GM06990 (cell line): ENCODE results near the gene C19orf33.
"Not testable (repeated sequence)": the region's sequence is repeated elsewhere in the genome, so short reads cannot be mapped to it uniquely, and the experiment has no call there.

Source experiments
- DNase-seq: peaks from one replicate; pipeline ENCODE4 v3.0.0-alpha.2; 2011; ENCODE audit not compliant: insufficient read length; ENCODE audit errors: extremely low read depth
- H3K27me3 ChIP-seq: replicated peaks from 2 replicates; pipeline ENCODE4 v1.6.0; 2011; ENCODE audit warnings: low read length; ENCODE audit not compliant: control insufficient read depth, insufficient read depth
- H3K36me3 ChIP-seq: 2 replicates; pipeline ENCODE4 v1.5.1; 2011; ENCODE audit warnings: low read length; ENCODE audit not compliant: control insufficient read depth, insufficient read depth
- H3K4me3 ChIP-seq: replicated peaks from 2 replicates; pipeline ENCODE4 v1.5.1; 2011; ENCODE audit warnings: low read depth, mild to moderate bottlenecking, control low read depth, low read length
- CTCF ChIP-seq: IDR thresholded peaks from 2 replicates; pipeline ENCODE4 v1.5.1; 2011; ENCODE audit warnings: low read length, control low read depth, mild to moderate bottlenecking, inconsistent platforms; ENCODE audit not compliant: insufficient read depth, poor library complexity, severe bottlenecking

The C19orf33 gene

GRCh38 chr19:38331728-38332127, 27.7 kb downstream of the C19orf33 start:
- no peak for TF ChIP-seq CTCF
- no peak overlapping the region for H3K4me3 ChIP-seq
- no peaks in the 10 kb centered on the region for H3K36me3 ChIP-seq
- no peak for DNase-seq
- no peaks in the 10 kb centered on the region for H3K27me3 ChIP-seq

GRCh38 chr19:38333245-38333644, 29.2 kb downstream of the C19orf33 start:
- no peaks in the 10 kb centered on the region for H3K36me3 ChIP-seq
- H3K27me3 ChIP-seq: no peaks in the 10 kb centered on the region
- no peak for TF ChIP-seq CTCF
- DNase-seq: no peak
- no peak overlapping the region for H3K4me3 ChIP-seq

- DNase-seq: peak; percentile 94
- H3K36me3 ChIP-seq: no peaks in the 10 kb centered on the region
- peak overlapping the region; percentile 91 for H3K4me3 ChIP-seq
- no peak for TF ChIP-seq CTCF
- no peaks in the 10 kb centered on the region for H3K27me3 ChIP-seq
Measured at GRCh38 chr19:38335949-38336637, 32.0 kb downstream of the C19orf33 start.

- Histone ChIP-seq H3K27me3 (no peaks in the 10 kb centered on the region), H3K4me3 (peak overlapping the region; percentile 91), H3K36me3 (no peaks in the 10 kb centered on the region)
- no peak for TF ChIP-seq CTCF
- peak; percentile 92 for DNase-seq
Measured at GRCh38 chr19:38336638-38337359, 32.7 kb downstream of the C19orf33 start.

GRCh38 chr19:38337360-38337653, 33.3 kb downstream of the C19orf33 start:
- Histone ChIP-seq H3K36me3 (no peaks in the 10 kb centered on the region), H3K27me3 (no peaks in the 10 kb centered on the region), H3K4me3 (peak overlapping the region; percentile 91)
- no peak for TF ChIP-seq CTCF
- DNase-seq: no peak

GRCh38 chr19:38339011-38339410, 35.0 kb downstream of the C19orf33 start:
- H3K36me3 ChIP-seq, H3K27me3 ChIP-seq, DNase-seq, H3K4me3 ChIP-seq: not testable (repeated sequence)
